Skeletal muscle cell (primary cell): Measurements from ENCODE around the gene C17orf113.

ENCODE experiments used
- DNase-seq: peaks from one replicate; pipeline ENCODE4 v3.0.0-alpha.2; 2010; ENCODE audit warnings: low read depth
- H3K4me3 ChIP-seq: 2 replicates; pipeline ENCODE4 v1.5.1; 2011; ENCODE audit warnings: low read depth, mild to moderate bottlenecking, control low read depth, low read length, moderate library complexity

The C17orf113 gene

GRCh38 chr17:42050393-42051012 lies at the start of gene C17orf113:
C17orf113 (minus strand) TSS chr17:42050601; CDS start chr17:42043376, 7,225 bp downstream.
- DNase-seq, result no peak
- peak within 1 kb of the TSS; percentile 53 for H3K4me3 ChIP-seq

DNA sequence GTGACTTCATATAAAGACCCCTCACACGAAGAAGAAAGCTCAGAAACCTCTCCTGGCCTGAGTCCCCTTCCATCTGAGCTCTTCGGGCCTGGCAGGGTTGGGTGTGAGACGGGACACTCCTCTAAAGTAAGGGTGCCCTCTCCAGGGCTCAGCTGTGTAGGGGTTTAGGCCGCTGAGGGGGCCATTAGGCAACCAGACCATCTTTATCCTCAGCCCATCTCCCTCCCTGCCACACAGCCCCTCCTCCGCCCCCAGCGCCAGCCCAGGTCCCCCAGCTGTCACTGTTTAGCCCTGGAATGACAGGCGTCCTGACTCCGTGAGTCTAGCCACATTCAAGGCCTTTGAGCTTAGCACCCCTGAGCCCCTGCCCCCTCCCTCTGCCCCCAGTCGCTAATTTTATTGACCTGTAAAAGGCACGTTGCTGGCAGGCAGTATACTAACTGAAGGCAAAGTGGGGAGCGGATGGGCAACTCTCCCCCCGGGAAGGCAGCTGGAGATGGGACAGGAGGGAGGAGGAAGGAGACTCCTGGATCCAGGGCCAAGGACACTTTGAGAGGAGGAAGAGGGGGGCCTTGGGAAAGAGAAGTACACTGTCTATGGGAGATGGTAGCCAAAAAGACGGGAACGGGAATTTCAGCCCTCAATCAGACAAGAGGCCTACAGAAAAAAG lies 48.5 kb upstream of the C17orf113 start:
- H3K4me3 ChIP-seq, result no peak overlapping the region
- DNase-seq, result no peak

DNA sequence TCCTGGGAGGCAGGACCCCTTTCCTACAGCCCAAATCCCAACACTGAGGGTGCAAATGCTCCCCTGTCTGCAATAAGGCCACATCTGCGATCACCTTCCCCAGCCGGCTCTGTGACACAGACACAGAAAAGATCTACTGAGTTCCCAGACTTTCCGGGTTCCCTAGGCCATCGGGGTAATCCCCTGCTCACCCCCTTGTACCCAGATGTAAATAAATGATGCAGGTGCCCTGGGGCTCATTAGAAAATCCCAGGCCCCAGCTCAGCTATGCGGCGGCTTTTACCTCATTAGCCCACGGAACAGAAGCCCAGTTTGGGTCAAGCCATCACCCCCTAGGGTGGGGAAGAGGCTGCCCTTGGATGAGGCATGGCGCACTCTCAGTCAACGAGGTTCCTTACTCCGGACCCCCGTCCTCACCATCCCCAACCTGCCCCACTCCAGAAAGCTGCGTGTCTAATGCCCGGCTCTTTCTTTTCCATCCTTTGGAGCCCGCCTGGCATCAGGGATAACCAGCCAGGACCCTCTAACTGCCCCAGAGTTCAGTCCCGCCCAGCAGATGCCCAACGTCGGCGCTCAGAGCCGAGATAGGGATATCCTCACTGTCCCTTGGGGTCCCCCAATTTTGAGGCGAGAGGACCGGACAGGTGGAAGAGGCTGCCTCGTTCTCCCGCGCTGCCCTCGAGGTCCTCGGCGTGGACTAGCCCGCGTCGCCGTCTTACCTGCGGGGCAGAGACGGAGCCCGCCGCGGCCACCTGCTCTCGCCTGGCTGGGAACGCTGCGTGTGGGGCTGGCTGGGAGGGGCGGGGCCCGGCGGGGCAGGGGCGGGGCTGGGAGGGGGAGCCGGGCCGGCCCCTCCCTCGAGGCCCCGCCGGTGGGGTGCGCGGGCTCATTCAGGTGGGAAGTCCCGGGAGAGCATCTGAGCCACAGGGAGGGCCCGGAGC lies 47.6 kb upstream of the C17orf113 start, which contains the start of gene ZNF385C:
Gene ZNF385C, minus strand, starts transcription at position 783 of the 941 bp plus-strand sequence. CDS start 35,417 bp downstream, outside the sequence.
- DNase-seq, result no peak
- H3K4me3 ChIP-seq, result no peak within 1 kb of the TSS

DNA sequence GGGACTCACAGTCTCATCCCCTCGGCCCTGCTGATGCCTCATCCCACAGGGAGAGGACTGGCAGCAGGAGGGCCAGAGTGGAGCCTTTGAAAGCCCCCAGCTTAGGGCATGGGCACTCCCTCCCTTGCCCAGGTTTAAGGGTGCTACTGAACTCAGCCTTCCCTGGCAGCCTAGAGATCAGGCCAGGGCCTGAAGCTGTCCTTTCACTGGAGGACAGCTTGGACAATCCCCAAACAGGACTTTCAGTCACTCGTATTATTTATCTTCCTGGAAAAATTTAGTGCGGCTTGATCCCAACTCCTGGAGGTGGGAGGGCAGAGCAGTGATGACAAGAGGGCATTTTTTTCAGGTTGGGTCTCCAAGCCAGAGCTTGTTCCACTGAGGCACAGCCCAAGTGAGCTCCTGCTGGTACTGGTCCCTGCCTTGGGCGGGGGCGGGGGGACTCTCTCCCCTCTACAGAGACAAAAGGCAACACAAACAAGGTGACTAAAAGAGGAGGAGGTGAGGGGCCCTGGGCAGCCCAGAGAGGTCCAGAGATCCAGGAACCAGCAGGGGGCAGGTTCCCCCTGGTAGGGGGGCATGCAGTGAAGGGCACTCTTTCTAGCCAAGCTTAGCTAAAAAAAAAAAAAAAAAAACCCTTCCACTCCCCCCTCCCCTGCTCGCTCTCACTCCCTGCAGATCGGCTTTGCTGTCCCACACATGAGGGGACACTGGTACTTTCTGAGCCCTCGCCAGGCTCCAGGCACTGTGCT lies 46.1 kb upstream of the C17orf113 start:
- DNase-seq, result no peak
- H3K4me3 ChIP-seq, result no peak overlapping the region

DNA sequence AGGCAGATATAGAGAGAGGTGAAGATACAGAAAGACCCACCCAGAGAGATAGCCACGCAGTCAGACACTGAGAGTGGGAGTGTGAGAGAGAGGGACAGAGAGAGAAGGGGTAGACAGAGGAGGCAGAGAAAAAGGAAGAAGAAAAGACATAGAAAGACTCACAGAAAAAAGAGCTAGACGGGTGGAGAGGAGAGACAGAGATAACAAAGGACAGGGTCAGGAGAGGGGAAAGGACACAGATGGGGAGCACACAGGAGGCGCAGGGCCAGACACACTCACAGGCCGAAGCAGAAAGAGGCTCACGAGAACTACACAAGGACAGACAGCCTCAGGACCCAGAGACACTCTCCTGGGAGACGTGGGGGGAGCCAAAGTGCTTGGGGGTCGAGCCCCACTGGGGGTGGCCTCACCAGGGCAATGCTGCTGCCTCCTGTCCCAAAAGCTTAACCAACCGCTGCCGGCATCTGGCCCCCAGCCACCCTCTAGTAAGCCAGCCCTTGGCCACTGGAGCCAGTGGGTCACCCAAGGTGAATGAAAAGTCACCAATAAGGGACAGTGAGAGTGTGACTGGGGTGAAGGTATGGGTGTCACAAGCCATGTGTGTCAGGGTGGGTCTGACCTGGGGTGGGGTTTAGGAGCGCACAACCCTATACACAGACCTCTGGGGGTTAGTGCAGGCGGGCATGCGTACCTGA lies 44.1 kb upstream of the C17orf113 start:
- DNase-seq, result no peak
- no peak overlapping the region for H3K4me3 ChIP-seq

DNA sequence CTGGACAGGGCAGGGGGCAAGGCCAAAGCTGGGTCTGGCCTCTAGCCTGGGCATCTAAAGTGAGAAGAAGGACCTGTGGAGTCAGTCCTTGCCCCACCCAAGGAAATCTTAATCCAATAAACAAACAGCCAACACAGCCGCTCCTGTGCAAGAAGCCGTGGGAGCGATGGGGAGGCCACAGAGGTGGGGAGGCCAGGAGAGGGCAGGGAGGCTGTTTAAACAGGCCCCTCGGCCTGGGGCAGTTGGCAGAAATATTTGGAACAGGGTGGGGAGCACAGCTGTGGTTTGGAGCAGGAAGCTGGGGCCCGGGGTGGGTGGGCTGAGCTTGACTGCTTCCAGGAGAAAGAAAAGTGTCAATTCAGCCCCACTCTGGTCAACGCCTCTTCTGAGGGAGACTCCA lies 42.5 kb upstream of the C17orf113 start:
- no peak overlapping the region for H3K4me3 ChIP-seq
- no peak for DNase-seq

DNA sequence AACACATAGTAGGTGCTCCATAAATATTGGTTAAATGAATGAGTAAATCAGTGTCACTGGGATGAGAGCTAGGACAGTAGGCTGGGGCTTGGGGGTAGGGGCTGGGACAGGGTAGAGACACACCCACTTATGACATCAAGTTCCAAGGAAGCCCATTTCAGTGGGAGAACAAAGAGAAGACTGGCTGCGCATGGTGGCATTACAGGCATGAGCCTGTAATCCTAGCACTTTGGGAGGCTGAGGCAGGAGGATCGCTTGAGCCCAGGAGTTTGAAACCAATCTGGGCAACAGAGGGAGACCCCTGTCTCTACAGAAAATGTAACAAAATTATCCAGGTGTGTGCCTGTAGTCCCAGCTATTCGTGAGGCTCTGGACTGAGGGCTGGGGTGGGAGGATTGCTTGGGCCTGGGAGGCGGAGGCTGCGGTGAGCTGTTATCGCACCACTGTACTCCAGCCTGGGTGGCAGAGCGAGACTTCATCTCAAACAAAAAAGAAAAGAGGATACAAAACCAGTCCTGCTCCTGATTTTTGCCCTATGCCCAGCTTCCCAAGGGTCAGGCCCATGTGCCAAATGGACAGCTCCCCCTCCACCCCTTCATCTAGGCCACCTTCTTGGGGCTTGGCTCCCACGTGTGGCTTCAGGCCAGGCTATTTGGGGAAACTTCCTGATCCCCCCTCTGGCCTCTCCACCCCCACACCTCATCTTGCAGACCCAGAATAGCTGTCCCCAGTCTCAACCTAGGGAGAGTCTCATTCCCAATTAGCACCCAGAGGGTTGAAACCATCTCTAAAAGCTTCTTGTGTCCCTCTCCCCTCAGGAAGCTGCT lies 40.8 kb upstream of the C17orf113 start:
- H3K4me3 ChIP-seq, result no peak overlapping the region
- DNase-seq, result no peak

DNA sequence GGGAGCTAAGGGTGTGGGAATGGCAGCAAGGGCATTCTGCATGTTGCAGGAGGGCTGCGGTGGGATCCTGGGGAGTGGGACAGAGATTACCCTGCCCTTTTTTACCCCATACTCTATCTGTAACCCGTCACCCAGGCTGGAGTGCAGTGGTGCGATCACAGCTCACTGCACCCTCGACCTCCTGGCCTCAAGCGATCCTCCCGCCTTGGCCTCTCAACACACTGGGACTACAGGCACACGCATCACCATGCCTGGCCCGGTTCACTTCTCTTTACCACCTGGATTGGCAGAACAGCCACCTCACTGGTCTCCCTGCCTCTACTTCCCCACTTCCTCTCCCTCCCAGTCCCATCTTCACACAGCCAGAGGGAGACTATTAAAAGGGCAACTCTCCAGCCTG lies 38.3 kb upstream of the C17orf113 start:
- DNase-seq, result no peak
- no peak overlapping the region for H3K4me3 ChIP-seq

DNA sequence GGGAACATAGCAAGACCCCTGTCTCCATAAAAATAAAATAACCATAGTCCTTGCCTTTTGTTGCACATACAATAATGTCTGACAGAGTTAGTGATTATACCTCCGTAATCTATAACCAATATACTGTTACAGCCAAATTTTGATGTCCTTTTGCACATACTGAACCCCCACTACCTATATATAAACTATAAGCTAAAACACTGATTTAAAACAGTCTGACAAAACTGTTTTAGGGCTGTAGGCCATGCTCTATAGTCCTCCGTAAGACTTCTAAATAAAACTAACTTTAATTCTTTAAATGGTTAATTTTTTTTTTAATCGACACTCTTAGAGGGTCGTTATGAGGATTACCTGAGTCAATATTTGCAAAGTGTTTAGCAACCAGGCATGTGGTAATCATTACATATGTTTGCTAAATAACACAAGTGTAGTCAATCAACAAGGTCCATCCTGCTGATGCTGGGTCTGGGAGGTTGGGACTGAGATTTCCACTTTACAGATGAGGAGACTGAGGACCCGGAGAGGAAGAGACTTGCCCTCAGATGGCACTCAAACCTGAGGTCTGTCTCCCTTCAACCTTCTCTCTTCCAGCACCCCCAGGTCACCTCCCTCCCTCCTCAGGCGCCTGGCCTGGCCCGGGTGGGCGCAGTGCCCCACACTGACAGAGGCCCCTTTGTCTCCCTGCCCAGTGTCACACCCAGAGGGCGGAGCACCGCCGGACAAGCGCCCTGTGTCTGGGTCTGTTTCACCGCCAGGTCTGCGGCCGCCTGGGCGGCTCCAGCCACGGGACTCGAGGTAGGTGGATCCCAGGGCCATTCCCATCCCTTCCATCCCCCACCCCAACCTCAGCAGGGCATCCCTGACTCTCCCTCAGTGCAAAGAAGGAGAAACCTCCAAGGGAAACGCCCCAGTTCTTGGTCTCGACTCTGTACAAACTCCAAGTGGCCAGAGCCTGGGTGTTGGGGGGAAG lies 37.6 kb upstream of the C17orf113 start:
- DNase-seq, result no peak
- no peak overlapping the region for H3K4me3 ChIP-seq

DNA sequence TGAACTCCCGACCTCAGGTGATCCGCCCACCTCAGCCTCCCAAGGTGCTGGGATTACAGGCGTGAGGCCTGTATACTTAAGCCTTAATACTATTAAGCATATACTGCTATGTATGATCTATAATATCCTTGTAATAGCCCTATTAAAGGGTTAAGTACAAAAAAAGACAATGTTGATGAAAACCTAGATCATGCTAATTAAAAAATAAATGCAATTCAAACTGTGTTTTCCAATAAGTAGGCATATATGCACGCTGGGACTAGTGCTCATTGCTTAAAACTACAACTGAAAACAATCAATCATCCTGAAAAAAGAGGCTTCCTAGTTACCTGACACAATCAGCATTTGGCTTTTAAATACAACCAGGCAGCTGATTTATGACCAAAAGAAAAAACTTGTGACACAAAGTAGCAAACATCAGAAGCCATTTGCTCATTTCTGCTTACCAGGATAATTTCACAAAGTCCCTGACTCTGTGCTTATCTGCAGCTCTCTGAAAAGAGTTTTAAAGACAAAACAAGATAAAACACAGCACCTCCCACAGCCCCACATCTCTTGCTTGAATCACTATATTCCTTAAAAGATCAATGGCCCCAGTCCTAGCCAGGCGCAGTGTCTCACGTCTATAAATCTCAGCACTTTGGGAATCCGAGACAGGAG lies 36.8 kb upstream of the C17orf113 start:
- no peak overlapping the region for H3K4me3 ChIP-seq
- no peak for DNase-seq

- H3K4me3 ChIP-seq, result no peak overlapping the region
- DNase-seq, result no peak
Measured at GRCh38 chr17:42081516-42082129, 31.2 kb upstream of the C17orf113 start.

- no peak for DNase-seq
- H3K4me3 ChIP-seq, result no peak overlapping the region
Measured at GRCh38 chr17:42079541-42079940, 29.1 kb upstream of the C17orf113 start.

GRCh38 chr17:42078396-42079043 lies 28.1 kb upstream of the C17orf113 start:
- no peak overlapping the region for H3K4me3 ChIP-seq
- no peak for DNase-seq

DNA sequence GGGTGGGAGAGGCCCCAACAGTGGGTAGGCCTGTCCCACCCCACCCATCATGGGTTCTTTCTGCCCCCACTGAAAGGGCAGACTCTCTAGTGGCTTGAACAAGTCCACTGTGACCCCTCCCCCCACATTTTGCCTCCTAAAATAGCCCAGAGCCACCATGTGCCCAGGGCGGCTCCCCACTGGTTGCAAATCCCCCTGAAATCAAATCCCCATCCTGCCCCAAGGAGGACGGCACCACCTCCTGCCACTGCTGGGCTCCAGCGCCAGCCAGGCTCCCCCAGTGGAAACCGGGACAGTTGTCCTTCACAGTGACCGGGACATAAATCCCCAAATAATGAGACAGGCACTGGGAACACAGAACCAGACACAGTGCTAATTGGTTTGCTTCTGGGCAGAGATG lies 27.4 kb upstream of the C17orf113 start:
- DNase-seq, result no peak
- H3K4me3 ChIP-seq, result no peak overlapping the region

DNA sequence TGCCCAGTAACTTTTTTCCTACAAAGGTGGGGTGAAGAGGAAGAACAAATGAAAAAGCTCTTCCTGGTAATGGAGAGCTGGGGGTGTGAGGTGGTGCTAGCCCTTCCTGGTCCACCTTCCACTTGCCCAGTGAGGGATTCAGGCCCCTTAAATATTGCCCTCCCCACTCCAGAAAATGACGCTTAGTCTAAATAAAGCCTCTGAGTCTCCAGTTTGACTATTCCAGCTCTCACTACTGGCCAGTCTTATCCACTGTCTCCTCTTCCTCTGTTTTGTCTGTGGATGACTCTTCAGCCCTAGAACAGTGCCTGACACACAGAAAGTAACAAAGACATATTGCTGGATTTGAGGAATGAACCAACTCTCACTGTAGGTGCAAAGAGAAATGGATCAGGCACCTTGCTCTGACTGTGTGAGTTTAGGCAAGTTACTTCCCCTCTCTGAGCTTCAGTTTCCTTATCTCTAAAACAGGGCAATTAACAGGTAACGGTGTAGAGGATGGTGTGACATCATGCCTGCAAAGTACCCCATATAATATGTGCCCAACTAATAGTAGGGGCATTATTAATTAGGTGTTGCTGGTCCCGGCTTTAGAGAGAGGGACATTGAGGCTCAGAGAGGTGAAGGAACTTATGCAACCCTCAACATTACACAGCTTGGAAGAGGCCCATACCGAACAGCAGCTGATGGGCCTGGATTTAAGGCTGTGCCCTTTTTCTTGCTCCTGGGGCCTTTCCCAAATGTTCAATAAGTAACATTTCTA lies 26.6 kb upstream of the C17orf113 start:
- DNase-seq, result no peak
- H3K4me3 ChIP-seq, result no peak overlapping the region
